BE2C (cell line): ENCODE data around the gene LAMA5.

ENCODE experiments used
- DNase-seq: peaks from one replicate; pipeline ENCODE4 v3.0.0-alpha.2; 2020
- H3K27me3 ChIP-seq: fragments of 250-450 bp; sonication (Bioruptor Pico); 2 replicates; pipeline ENCODE4 v1.5.1; 2020; ENCODE audit warnings: mild to moderate bottlenecking
- H3K36me3 ChIP-seq: fragments of 250-450 bp; sonication (Bioruptor Pico); 2 replicates; pipeline ENCODE4 v1.5.1; 2020; ENCODE audit warnings: mild to moderate bottlenecking
- H3K4me1 ChIP-seq: fragments of 250-450 bp; sonication (Bioruptor Pico); 2 replicates; pipeline ENCODE4 v1.5.1; 2020
- H3K4me3 ChIP-seq: 2 replicates; pipeline ENCODE4 v1.5.1; 2011; ENCODE audit warnings: low read depth, low read length
- H3K9me3 ChIP-seq: fragments of 250-450 bp; sonication (Bioruptor Pico); 2 replicates; pipeline ENCODE4 v1.5.1; 2020
- CTCF ChIP-seq: IDR thresholded peaks from 2 replicates; pipeline ENCODE4 v1.5.1; 2012; ENCODE audit warnings: mild to moderate bottlenecking, low read depth, low read length

LAMA5 gene

DNA sequence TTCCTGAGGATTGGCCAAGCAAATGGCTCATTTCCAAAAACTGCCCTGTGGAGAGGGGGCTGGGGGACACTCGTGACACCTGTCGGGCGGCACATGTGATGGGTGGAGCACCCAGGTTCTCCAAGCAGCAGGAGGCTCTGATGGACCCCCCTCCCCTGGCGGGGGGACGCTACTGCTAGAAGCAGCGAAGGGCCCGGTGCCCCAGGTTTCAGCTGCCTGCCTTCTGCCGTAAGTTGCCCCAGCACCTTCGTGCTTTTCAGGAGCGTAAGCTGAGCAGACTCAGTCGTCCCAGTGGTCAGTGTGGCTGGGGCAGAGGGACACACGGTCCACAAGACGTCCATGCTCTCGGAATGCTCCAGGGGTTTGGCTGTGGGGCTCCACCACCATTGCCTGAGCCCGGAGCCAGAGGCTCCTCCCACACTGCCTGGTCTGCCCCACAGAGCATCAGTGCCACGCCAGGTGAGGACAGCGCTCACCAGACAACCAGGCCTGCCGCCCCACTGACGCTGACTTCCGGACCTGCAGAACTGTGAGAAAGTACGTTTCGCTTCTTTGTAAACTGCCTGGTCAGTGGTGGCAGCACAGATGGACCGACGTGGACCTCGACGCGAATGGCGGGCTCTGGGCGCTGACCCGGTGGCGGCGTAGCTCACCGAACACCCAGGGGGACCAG is 68.4 kb downstream of the LAMA5 start:
- H3K4me3 ChIP-seq, result no peak overlapping the region
- no peaks in the 10 kb centered on the region for H3K4me1 ChIP-seq
- peaks cover 2% of the 10 kb centered on the region; the same call in 1 of the 2 replicates for H3K36me3 ChIP-seq
- no peaks in the 10 kb centered on the region for H3K9me3 ChIP-seq
- TF ChIP-seq CTCF, result no peak
- no peak for DNase-seq
- H3K27me3 ChIP-seq, result no peaks in the 10 kb centered on the region

GRCh38 chr20:62297449-62298227 is 69.5 kb downstream of the LAMA5 start:
- Histone ChIP-seq H3K36me3 (peaks cover 3% of the 10 kb centered on the region; the same call in 1 of the 2 replicates), H3K27me3 (no peaks in the 10 kb centered on the region), H3K4me1 (no peaks in the 10 kb centered on the region), H3K4me3 (no peak overlapping the region), H3K9me3 (no peaks in the 10 kb centered on the region)
- TF ChIP-seq CTCF, result no peak
- DNase-seq, result no peak

DNA sequence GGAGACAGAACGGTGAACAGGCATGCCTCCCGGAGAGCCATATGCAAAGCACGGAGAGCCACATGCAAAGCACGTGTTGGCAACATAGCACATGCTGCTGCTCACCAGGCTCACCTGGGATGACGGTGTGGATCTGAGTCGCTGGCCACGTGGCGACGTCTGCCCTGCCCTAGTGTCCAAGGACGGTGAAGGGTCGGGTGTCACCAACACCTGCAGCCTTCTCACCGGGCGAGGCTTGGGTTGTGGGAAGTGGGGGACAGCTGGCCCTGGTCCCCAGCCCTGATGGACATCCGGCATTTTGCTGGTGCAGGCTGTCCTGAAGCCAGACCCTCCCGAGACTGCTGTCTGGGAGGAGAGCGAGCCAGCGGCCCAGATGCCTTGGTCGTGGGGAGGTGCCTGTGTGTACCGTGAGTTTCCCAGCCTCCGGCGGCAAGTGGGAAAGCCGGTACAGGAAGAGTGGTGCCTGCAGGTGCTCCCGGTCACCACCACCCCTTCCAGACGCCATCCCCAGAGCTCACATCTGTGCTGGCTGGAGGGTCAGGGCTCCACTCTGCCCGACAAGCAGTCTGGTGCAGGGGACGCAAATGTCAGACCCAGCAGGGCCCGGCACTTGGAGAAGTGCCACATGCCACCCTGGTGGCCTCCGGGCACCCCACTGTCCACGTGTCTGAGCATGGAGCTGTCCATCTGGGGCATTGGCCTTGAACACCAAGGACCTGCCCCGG is 70.2 kb downstream of the LAMA5 start:
- peaks cover 3% of the 10 kb centered on the region; the same call in 1 of the 2 replicates for H3K36me3 ChIP-seq
- no peaks in the 10 kb centered on the region for H3K27me3 ChIP-seq
- TF ChIP-seq CTCF, result no peak
- no peaks in the 10 kb centered on the region for H3K9me3 ChIP-seq
- H3K4me3 ChIP-seq, result no peak overlapping the region
- no peak for DNase-seq
- no peaks in the 10 kb centered on the region for H3K4me1 ChIP-seq

GRCh38 chr20:62294516-62294915 is 72.6 kb downstream of the LAMA5 start:
- TF ChIP-seq CTCF, result no peak
- DNase-seq, result no peak
- H3K4me1 ChIP-seq, result no peaks in the 10 kb centered on the region
- H3K4me3 ChIP-seq, result no peak overlapping the region
- peaks cover 3% of the 10 kb centered on the region for H3K36me3 ChIP-seq
- H3K27me3 ChIP-seq, result no peaks in the 10 kb centered on the region
- no peaks in the 10 kb centered on the region for H3K9me3 ChIP-seq

DNA sequence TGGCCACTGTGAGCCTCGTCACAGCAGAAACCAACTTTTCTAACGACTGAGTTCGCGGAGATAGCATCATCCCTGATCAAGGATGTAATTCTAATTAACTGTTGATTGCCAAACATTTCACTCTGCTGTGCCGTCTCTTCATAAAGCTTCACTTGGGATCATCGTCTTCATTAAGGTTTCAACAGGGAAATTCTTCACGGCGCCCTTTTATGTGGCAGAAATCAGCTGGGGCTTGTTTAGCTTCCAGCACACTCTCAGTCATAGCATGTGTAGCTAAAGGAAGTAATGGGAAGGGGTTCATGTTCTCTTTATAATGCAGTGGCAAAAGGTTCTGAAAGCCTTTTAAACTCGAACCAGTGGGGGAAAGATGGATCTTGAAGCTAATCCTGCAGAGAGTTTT is 73.2 kb downstream of the LAMA5 start:
- Histone ChIP-seq H3K36me3 (peaks cover 3% of the 10 kb centered on the region), H3K27me3 (no peaks in the 10 kb centered on the region)

More for the DNA sequence above, 73.2 kb downstream of the LAMA5 start:
- no peaks in the 10 kb centered on the region for H3K4me1 ChIP-seq
- H3K9me3 ChIP-seq, result no peaks in the 10 kb centered on the region
- TF ChIP-seq CTCF, result no peak
- DNase-seq, result no peak
- no peak overlapping the region for H3K4me3 ChIP-seq
